Endothelial cell of umbilical vein (primary cell): Measurements from ENCODE around the gene FSIP1.

Experiments
- CTCF ChIP-seq, 2 donors: IDR thresholded peaks; 1 replicate in 1 of 2; 2 replicates in 1 of 2; pipeline ENCODE4 v1.5.1; 2011; ENCODE audit warnings: low read length in 2 of 2, mild to moderate bottlenecking in 2 of 2, moderate library complexity in 2 of 2, control low read depth in 1 of 2, inconsistent platforms in 1 of 2, low read depth in 1 of 2; ENCODE audit not compliant: insufficient read depth in 1 of 2; ENCODE audit errors: extremely low read depth in 1 of 2
- EZH2 ChIP-seq: IDR thresholded peaks from 2 replicates; pipeline ENCODE4 v1.6.1; 2012; ENCODE audit warnings: borderline replicate concordance, low read depth, mild to moderate bottlenecking, moderate library complexity, low read length, inconsistent platforms; ENCODE audit not compliant: severe bottlenecking
- JUN ChIP-seq: IDR thresholded peaks from 2 replicates; pipeline ENCODE4 v1.6.1; 2011; ENCODE audit warnings: borderline replicate concordance, low read depth; ENCODE audit not compliant: insufficient read length, insufficient read depth
- MAX ChIP-seq: IDR thresholded peaks from 2 replicates; pipeline ENCODE4 v1.6.1; 2011; ENCODE audit not compliant: insufficient read depth, insufficient read length
- POLR2A ChIP-seq: IDR thresholded peaks from 2 replicates; pipeline ENCODE4 v1.6.1; 2012; ENCODE audit warnings: low read depth, mild to moderate bottlenecking, control low read depth, low read length
- POLR2AphosphoS5 ChIP-seq: IDR thresholded peaks from 2 replicates; pipeline ENCODE4 v1.6.1; 2012; ENCODE audit warnings: low read depth, mild to moderate bottlenecking, control low read depth, low read length, moderate library complexity; ENCODE audit not compliant: insufficient read depth

GRCh38 chr15:39788108-39788507 lies 5.5 kb upstream of the FSIP1 start:
- no peak for TF ChIP-seq POLR2A
- no peak for TF ChIP-seq EZH2
- no peak for TF ChIP-seq POLR2AphosphoS5
- TF ChIP-seq CTCF (IDR thresholded peaks at IDR 0.05; ENCODE audit: extremely low read depth in 1 of 2, insufficient read depth in 1 of 2, low read depth in 1 of 2, low read length in 2 of 2) = no peak
- no peak for TF ChIP-seq JUN
- no peak for TF ChIP-seq MAX
